Measurements from ENCODE around the gene SC5D.

Gene SC5D

DNA sequence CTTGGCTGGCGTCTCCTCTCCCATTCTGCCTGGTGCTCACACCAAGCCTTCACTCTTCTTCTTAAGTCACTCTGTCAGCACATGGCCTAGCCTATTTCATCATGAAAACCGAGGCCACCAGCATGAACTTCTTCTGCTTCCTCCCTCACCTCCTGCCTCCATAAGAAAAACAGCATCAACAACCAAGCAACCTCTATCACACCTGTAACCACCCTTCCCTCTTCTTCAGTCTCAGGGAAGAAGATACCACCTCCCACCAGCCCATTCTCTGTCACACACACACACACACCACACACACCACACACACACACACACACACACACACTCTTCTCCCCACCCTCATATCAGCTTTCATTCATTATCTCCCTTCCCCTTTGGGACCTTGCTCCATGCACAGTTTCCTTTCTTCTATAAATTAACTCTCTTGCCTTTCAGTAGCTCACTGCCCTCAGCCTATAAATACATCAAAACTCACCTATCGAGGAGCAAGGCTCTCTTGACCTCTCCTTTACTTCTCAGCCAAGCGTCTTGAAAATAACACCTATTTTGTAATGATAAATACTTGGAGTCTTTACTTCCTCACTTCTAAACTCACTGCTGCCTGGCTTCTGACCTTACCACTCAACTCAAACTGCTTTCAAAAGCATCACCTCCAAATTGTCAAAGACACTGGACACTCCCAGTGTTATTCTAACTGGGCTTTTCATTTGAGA, 36.6 kb downstream of the SC5D start:
- DNase-seq (ENCODE audit: low read depth in 2 of 2) = no peak

DNA sequence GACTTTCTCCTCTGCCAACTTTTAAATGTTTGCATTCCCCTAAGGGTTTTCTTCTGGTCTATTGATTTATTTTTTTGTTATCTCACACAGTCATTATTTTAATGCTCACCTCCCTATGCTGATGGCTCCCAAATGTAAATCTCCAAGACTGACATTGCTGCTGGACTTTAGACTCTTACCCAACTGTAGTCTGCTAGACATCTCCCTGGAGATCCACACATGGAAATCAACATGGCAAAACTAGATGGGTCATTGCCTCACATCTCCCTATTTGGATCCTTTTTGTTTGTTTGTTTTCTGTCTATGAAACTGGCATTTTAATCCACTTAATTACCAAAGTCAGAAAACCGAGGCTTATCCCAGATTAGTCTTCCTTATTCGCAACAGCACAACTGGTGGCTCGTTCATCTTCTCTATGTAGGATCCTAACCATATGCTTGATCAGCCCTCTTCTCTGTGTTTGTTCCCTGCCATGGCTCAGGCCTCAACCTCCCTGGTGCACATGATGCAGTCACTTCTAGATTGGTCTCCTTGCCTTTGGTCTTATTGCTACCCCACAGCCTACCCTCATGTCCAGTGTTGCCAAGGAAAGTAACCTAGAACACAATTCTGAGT, 37.3 kb downstream of the SC5D start:
- DNase-seq (ENCODE audit: low read depth in 2 of 2) = no peak

DNA sequence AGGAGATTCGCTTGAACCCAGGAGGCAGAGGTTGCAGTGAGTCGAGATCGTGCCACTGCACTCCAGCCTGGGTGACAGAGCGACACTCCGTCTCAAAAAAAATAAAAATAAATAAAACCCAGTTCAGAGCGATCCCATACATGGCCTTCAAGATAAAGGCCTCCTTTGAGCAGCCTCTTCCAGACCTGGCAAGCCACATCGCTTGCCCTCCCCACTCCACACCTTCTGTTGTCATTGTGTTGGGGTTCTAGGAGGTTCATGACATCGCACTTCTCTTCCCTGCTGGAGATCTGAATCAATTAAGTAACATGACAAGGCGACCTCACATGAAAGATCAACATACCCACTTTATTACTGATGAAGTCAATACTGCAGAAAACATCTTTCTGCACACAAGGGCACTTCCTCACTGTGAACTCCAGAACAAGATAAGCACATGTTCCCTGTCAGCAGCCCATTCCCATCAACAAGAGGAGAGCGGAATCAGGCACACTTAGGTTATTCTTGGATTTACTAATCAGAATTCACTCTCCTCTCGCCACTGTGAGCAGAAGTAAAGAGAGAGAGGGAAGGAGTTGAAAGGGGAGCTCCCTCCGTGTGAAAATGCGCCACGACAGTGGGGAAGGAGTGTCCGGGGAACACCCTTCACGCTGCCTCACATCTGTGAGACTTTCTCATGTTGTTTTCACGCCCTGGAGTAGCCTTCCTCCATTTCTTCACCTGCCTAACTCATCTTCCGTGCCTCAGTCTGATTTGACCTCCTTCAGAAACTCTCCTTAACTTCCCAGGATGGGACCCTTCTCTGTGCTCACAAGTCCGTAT, 38.3 kb downstream of the SC5D start:
- no peak for DNase-seq (ENCODE audit: low read depth in 2 of 2)

DNA sequence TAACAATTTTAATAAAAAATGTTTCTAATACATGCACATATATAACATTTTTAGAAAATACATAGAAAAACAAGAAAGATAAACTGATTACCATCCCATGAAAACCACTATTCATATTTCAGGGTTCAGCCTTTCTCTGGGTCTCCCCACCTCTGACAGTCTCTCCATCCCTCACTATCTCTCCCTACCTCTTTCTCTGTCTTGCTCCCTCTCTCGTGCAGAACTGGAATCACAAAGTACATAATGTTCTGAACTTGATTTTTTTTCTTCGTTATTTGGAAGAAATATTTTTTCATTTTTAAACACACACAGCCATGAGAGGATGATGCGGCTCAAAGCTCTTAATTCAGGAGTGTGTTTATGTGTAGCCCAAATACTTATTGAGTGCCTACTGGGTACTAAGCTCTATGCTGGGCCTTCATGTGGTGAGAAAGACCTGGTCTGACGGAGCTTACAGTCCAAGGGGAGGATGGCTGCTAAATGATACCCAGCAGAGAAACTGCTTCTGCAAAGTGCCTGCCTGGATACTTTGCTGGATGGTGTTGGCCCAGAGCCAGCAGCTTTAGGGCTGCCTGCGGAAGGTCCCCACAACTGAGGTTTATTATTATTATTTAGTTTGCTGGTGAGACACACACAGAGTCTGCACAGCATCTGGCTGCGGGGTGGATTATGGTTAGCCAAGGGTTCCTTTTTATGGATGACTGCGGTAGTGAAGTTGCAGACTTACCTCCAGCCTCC, 42.6 kb downstream of the SC5D start:
- no peak for DNase-seq (ENCODE audit: low read depth in 2 of 2)

DNA sequence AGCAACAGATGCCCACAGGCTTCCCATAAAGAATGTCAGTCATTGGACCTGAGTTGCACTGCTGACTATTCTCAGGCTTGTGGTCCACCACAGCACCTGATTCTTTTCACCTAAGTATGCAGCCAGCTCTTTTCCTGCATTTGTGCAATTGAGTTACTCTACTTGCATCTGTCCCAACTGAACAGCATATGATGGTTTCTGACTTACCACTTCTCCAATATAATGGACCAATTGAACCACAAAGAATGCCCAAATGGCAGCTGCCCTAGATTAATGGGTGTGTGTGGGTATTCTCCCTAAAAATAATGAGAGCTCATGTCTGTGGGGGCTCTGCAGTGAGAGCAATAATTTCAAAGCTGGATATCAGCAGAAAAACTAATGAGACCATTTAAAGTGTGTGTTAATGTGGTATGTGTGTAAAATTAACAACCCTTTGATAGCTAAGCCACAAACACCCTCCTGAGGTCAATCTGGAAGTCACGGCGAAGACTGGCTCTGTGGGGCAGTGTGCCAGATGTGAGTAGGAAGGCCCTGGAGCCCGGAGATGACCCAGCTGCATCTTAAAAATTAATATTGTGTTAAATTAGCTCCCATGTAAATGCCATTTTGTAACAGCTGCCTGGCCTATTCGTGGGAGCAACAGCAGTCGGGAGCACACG, 43.8 kb downstream of the SC5D start:
- no peak for DNase-seq (ENCODE audit: low read depth in 2 of 2)

DNA sequence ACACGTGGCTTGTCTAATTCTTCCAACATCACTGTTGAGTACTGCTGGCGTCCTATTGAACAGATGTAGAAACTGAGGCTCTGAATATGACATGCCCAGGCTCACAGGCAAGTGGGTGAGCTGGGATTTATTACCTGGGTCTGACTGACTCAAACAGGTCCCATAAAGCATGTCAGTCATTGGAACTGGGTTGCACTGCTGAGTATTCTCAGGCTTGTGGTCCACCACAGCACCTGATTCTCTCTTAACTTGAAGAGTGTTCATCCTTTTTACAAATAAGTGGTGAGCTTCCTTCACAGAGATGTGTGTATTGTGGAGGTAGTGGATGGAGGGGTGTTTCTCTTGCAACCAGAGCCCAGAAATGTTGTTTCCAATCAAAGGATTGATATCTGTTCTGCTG, 44.5 kb downstream of the SC5D start:
- DNase-seq (ENCODE audit: low read depth in 2 of 2) = peak in 1 of 2 donors; percentile 23

DNA sequence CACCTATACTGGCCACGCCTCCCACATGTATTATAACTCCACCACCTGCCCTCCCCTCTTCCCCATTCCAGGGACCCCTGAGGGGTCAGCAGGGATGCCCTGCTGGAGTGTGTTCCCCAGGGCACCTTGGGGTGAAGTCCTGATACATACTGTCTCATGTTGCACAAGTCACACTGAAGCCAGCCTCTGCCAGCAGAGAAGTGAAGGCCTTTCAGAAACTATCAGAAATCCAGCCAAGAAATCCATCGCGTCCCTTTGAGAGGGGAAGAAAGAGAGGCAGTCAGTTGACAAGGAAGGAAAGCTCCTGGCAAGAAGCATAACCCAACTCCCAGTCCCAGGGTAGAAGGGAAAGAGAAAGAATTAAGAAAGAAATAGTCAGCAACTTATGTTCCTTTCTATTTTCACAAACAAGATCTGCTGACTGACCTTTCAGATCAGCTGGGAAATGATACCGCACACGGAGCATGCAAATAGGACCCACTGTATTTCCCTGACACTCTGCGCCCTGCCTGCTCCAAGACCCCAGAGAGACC, 45.2 kb downstream of the SC5D start:
- DNase-seq (ENCODE audit: low read depth in 2 of 2) = no peak

DNA sequence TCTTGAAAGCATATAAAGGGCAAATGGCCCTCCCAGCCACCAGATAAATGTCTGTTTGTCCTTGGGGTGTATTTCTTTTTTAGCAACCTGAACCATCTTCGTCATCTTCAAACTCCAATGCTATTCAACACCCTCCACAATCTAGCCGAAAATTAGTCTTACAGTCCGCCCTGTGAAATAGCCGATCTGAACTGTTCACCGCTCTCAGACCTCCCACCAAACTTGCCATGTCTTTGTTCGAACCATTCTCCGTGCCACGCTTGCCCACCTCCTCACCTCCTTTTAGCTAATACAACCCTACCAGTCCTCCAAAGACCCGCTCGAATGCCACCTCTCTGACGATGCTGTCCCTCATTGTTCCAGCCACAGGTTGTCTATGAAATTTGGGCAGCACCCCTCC, 46.0 kb downstream of the SC5D start:
- DNase-seq (ENCODE audit: low read depth in 2 of 2) = no peak

DNA sequence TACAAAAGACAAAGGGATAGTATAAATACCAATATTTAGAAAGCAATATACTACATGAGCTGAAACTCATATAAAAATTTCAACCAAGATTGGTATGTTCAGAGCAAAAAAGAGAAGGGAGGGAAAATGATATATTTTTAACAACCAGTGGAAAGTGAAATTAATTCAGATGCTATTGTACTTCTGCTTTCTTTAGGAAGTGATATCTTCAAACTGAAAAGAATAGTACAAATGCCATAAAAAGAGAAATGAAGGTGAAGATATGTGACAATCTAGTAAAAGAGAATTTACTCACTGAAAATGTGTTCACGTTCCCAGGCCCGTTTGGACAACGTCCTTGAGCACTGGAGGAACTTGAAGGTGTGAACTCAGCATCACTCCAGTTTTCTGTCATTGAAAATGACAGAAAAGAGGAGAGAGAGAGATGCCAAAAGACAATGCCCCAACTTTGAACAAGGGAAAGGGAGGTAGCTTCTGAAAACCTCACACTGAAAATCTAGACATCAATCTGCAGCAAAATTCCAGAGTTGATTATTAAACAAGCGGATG, 47.5 kb downstream of the SC5D start:
- no peak for DNase-seq (ENCODE audit: low read depth in 2 of 2)

DNA sequence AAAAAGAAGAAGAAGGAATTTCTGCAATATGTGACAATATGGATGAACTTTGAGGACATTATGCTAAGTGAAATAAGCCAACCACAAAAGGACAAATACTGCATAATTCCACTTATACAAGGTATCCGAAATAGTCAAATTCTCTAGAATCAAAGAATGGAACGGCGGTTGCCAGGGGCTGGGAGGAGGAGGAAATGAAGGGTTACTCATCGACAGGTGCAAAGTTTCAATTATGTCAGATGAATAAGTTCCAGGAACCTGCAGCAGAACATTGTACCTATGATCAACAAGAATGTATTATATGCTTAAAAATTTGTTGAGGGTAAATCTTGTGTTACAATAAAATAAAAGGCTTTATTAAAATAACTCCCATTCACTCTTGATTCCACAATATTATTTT, 49.0 kb downstream of the SC5D start:
- DNase-seq (ENCODE audit: low read depth in 2 of 2) = no peak

DNA sequence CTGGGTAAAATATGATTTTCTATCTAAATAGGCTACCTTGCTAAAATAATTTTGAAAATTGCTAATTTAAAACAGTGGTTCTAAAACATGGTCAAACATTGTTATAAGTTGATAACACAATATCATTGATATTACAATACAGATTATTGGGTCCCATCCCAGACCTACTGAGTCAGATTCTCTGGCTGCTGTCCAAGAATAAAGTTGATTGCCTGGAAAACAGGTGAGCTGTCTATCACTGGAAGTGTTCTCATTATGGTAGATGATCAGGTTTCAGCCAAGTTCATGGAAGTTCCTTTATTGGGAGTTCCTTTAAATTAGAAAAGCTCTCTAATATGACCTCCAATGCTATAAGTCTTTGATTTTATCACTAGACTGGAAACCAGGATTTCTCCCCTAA, 52.3 kb downstream of the SC5D start:
- no peak for DNase-seq (ENCODE audit: low read depth in 2 of 2)

DNA sequence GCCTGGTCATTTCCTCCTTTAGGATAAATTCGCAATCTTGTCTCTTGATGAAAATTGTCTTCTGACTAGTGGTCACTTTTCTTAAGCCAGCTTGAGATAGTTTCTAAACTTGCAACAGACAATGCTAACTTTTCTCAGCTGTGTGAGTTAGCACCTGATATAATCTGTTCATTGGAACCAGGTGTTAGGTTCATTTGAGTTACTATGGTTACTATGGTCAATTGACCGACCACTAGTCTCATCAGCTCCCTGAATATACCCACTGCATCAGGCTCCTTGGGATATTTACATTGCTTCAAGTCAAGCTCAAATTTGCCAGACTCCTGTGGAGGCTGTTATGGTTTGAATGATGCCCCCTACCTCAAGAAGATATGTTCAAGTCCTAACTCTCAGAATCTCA, 54.5 kb downstream of the SC5D start:
- DNase-seq (ENCODE audit: low read depth in 2 of 2) = no peak

DNA sequence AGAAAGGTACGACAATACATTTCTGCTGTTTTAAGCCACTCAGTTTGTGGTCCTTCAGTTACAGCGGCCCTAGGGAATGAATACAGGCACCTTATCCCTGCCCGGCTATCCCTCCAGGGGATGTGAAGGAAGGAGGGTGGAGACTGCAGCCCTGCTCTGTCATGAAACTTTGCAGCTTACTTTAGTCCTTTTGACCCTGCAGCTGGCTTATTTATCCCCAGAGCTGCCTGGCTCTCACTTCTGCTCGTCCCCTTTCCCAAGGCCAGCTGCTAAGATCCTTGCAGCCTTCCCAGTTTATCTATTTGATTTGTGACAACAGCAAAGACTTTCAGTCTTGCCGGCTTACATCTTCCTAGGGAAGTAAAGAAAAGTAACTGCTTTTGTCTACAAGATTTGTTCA, 55.2 kb downstream of the SC5D start:
- DNase-seq (ENCODE audit: low read depth in 2 of 2) = no peak

DNA sequence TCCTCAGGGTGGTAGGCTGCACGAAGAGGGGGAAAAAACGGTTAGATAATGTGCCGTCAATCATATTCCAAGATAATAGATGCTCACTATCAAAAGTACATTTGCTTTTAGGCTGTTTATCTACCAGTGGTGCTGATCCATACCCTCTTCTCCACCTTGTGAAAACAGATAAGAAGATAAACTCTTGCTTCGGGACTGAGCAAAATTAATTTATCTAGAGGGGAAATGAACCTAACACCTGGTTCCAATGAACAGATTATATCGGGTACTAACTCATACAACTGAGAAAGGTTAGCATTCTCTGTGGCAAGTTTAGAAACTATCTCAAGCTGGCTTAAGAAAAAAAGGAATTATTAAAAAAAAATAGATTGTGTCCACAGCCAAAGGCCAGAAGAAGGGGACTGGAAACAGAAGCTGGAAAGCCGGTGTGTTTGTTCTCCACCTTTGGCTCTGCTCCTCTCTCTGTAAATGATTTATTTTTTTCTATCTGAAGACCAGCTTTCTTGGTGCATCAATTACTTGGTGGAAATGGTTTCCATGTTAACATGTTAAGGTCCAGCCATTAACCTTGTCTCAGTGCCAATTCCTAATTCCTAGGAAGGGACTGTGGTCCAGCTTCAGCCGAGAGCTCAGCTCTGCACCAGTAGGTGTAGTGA, 55.8 kb downstream of the SC5D start:
- no peak for DNase-seq (ENCODE audit: low read depth in 2 of 2)

DNA sequence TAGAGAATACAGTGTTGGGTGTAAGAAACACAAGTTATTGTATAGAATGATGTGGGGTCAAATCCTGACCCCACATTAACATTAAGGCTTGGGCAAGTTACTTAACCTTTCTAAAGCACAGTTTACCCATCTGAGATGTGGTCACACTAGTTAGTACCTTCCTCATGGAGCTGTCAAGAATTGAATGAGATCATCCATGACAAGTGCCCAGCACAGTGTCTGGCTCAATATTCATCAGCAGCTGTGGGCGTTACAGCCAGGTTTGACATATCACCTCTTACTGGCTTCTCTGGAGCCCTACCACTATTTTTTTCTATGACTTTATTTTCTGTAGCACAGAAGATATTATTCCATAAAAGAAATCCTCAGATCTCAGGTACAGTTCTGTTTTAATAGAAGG, 57.2 kb downstream of the SC5D start:
- no peak for DNase-seq (ENCODE audit: low read depth in 2 of 2)

DNA sequence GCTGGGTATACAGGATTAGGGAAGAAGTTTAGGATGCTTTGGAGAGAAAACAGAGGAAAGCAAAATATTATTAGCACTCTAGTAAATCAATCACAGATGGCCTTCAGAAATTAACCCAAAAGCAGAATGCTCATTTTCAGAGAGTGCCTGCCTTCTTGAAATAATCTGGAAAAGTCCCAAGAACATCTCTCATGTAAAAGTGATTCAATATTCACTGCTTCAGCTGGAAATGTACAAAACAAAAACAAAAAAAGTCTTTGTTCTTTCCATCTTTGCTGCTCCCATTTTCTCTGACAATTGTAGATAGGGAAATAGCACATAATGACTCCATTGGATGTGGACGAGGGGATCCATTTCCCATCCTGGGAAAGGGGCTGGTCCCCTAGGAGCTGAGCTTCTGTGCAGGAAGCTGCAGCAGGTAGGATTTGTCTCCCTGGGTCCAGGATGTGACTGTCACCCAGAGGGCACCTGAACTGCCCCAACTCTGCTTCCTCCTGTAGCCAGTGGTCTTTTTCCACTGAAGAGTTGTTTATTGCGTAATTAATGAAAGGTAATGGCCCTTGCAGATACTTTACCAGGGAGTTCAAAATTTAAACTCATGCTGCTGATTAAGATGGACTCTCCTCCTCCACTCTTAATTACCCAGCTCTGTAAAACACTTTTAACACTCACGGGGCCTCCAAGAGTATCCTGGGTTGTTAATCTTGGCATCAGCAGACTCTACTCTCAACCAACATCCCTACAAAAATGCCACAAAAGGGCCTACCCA, 57.9 kb downstream of the SC5D start:
- DNase-seq (ENCODE audit: low read depth in 2 of 2) = no peak

DNA sequence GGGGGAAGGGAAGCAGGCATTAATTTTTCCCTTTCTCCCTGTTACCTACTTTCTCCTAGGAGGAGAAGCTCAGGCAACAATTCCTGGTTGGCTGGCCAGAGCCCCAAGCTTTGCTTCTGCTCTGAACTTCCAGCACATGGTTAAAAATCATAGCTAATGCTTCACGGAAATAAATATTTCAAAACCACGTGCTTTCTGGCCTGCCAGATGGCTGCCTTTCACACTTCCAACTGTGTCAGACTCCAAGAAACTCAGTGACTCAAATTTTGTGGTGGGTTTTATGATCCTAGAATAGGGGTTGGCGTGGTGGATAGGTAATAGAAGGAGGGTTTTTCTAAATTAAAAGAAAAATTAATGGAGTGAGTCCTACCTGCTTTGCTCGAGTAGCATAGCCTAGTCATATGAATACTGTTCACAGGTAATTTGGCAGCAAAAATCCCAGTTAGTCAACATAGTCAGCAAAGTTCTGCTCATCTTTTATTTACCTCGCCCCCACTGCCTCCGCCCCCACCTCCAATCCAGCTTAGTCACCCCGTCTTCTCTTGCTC, 58.6 kb downstream of the SC5D start:
- no peak for DNase-seq (ENCODE audit: low read depth in 2 of 2)

DNA sequence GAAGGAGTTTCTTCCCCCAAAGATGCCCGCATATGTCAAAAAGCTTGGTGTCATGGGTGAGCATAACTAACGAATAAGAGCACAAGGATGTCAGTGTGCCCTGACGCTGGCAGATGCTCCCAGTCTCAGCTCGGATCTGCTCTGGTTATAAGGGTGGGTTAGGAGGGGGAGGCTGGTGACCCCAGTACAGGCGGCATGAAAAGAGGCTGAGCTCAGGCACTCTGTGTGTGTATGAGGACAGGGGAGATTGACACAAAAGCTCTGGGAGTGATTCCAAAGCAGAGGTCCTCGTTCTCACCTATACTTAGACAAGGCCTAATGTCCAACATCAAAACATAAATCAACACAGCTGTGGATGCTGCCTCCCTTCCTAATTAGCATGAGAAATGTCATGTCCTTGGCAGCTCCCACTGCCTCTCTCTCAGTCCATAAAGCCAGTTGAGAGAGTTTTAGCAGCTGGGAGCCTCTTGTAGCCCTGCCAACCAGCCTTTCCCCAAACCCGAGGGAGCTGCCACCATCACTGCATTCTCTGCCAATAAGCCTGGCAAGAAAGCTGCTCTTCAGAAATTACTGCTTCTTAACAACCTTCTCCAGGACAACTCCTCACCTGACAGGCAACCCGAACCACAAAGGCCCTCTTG, 59.8 kb downstream of the SC5D start:
- DNase-seq (ENCODE audit: low read depth in 2 of 2) = no peak

DNA sequence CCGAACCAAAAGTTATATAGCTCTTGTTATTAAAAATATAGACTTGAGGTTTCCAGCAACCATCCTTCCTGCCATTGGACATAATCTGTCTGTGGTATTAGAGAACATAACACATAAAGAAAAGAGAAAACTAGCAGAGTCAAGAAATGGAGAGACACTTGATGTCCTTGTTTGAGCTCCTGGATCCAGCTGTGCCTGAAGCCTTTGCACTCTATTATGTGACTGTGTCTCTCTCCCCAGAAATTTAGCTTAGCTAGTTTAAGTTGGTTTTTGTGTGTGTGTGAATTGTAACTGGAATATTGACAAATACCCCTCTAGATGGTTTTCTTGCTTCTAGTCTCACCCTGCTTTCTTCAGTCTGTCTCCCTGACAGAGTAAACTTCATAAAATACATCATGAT, 61.6 kb downstream of the SC5D start:
- no peak for DNase-seq (ENCODE audit: low read depth in 2 of 2)

Measured in stimulated activated CD4-positive, alpha-beta T cell treated with anti-CD3 and anti-CD28 coated beads, Interleukin-15, amount 100 ng/mL, for 48 hours (primary cell).